HepG2 (cell line): Measurements from ENCODE around the gene RHOT1. TPM values are rescaled to one million over a fixed set of nuclear protein-coding genes. Genes with fewer than 3 reads are reported as not detected.
A peak's percentile ranks its signal among the peaks of the same experiment; 100 is the strongest.

Source experiments
- ATAC-seq: fragments of 200-7000 bp; cut with Tn5 transposase; 3 replicates; pipeline ENCODE4 v1.9.1; 2020; ENCODE audit warnings: mild to moderate bottlenecking, moderate library complexity
- BruUV-seq: library from RNA; stranded (reverse); fragments of 400-500 nt; replicated peaks from 2 replicates; lab custom pipeline; 2021; lab: Mats Ljungman, UMichigan
- CTCF ChIA-PET: fragments of 300-600 bp; formaldehyde crosslinking; extraction: SDS; loops from one replicate; lab custom pipeline; 2021; ENCODE audit warnings: low total read pairs, inconsistent platforms, low intra/inter-chr PET ratio; lab: Yijun Ruan, JAX
- POLR2A ChIA-PET: fragments of 350-600 bp; sonication (Branson Sonifier 250); formaldehyde crosslinking; loops from one replicate; lab custom pipeline; 2020; ENCODE audit warnings: antibody characterized with exemption, inconsistent platforms; lab: Yijun Ruan, JAX
- DNase-seq: peaks from one replicate; pipeline ENCODE4 v3.0.0-alpha.2; 2015; ENCODE audit warnings: low spot score
- FAIRE-seq: peaks from 3 replicates; lab custom pipeline; 2011; peaks lifted over from hg19 to GRCh38; lab: Jason Lieb, UNC
- H2AFZ ChIP-seq: one replicate; pipeline ENCODE4 v1.6.1; 2011; ENCODE audit warnings: low read length, inconsistent platforms
- H3K27ac ChIP-seq: fragments of 300-600 bp; 3 replicates; pipeline ENCODE4 v1.8.0; 2011; ENCODE audit warnings: mixed run types, mild to moderate bottlenecking, mixed read lengths, low read length, inconsistent platforms; ENCODE audit not compliant: insufficient read depth; ENCODE audit errors: extremely low read length
- H3K27me3 ChIP-seq, 2 experiments: fragments of 200-600 bp in 1 of 2; 2 replicates in 1 of 2; 3 replicates in 1 of 2; pipeline versions ENCODE4 v1.6.0 to v1.8.0; 2011; ENCODE audit warnings: low read length in 2 of 2, mild to moderate bottlenecking in 2 of 2, moderate library complexity in 2 of 2, inconsistent platforms in 1 of 2; ENCODE audit not compliant: insufficient read depth in 2 of 2, control insufficient read depth in 1 of 2
- H3K36me3 ChIP-seq, 2 experiments: fragments of 200-600 bp in 1 of 2; replicated peaks in 1 of 2; 2 replicates in 1 of 2; 3 replicates in 1 of 2; pipeline versions ENCODE4 v1.5.1 to v1.8.0; 2011; ENCODE audit warnings: low read length in 2 of 2, inconsistent platforms in 1 of 2; ENCODE audit not compliant: insufficient read depth in 2 of 2, control insufficient read depth in 1 of 2
- H3K4me1 ChIP-seq: 2 replicates; pipeline ENCODE4 v1.5.1; 2012; ENCODE audit warnings: low read length, inconsistent platforms; ENCODE audit not compliant: insufficient read depth
- H3K4me2 ChIP-seq: 2 replicates; pipeline ENCODE4 v1.6.0; 2011; ENCODE audit warnings: low read depth, low read length, inconsistent platforms
- H3K4me3 ChIP-seq, 3 experiments: fragments of 200-600 bp in 1 of 3; sonication (generic), shearing (Covaris generic) in 1 of 3; replicated peaks in 1 of 3; 2 replicates each; pipeline ENCODE4 v1.5.1; 2011 to 2016; ENCODE audit warnings: low read length in 3 of 3, inconsistent platforms in 2 of 3, low read depth in 2 of 3, mild to moderate bottlenecking in 2 of 3, control low read depth in 1 of 3, mixed read lengths in 1 of 3; ENCODE audit not compliant: insufficient read depth in 1 of 3
- H3K79me2 ChIP-seq: one replicate; pipeline ENCODE4 v1.6.1; 2011; ENCODE audit warnings: low read length, inconsistent platforms; ENCODE audit not compliant: insufficient read depth
- H3K9ac ChIP-seq: 2 replicates; pipeline ENCODE4 v1.6.0; 2011; ENCODE audit warnings: mild to moderate bottlenecking, low read depth, low read length, inconsistent platforms; ENCODE audit not compliant: insufficient read depth
- H3K9me3 ChIP-seq: 2 replicates; pipeline ENCODE4 v1.5.1; 2012; ENCODE audit warnings: mild to moderate bottlenecking, low read length
- H4K20me1 ChIP-seq: 2 replicates; pipeline ENCODE4 v1.6.0; 2011; ENCODE audit warnings: inconsistent platforms, mild to moderate bottlenecking, low read length, moderate library complexity; ENCODE audit not compliant: insufficient read depth
- ELF1 ChIP-seq: sonication (generic); formaldehyde crosslinking; IDR thresholded peaks from 2 replicates; pipeline ENCODE4 v1.4.0; 2020; ENCODE audit warnings: missing genetic modification reagents
- ETV6 ChIP-seq: sonication (generic); formaldehyde crosslinking; conservative IDR thresholded peaks from 2 replicates; pipeline ENCODE4 v1.4.0; 2020; ENCODE audit warnings: missing genetic modification reagents
- FOSL1 ChIP-seq: sonication (generic); formaldehyde crosslinking; IDR thresholded peaks from 2 replicates; pipeline ENCODE4 v1.9.0; 2021; ENCODE audit warnings: missing genetic modification reagents, borderline replicate concordance
- FUBP1 ChIP-seq: sonication (generic); formaldehyde crosslinking; IDR thresholded peaks from 2 replicates; pipeline ENCODE4 v1.5.1; 2020; ENCODE audit warnings: missing genetic modification reagents, mild to moderate bottlenecking, borderline replicate concordance
- GATA4 ChIP-seq: sonication (generic); IDR thresholded peaks from 2 replicates; pipeline ENCODE4 v1.6.1; 2016; ENCODE audit warnings: antibody characterized with exemption, low read depth, borderline replicate concordance
- HDAC1 ChIP-seq: sonication (generic); formaldehyde crosslinking; IDR thresholded peaks from 2 replicates; pipeline ENCODE4 v1.5.1; 2020; ENCODE audit warnings: mild to moderate bottlenecking, missing genetic modification reagents
- HES4 ChIP-seq: sonication (generic); formaldehyde crosslinking; IDR thresholded peaks from 2 replicates; pipeline ENCODE4 v1.9.0; 2021; ENCODE audit warnings: mild to moderate bottlenecking, missing genetic modification reagents, borderline replicate concordance
- PLRG1 ChIP-seq: fragments of 450-650 bp; conservative IDR thresholded peaks from 2 replicates; pipeline ENCODE4 v1.6.1; 2016
- ZNF501 ChIP-seq: sonication (generic); formaldehyde crosslinking; IDR thresholded peaks from 2 replicates; pipeline ENCODE4 v1.5.1; 2020; ENCODE audit warnings: mild to moderate bottlenecking, moderate library complexity, missing genetic modification reagents
- ZNF674 ChIP-seq: sonication (generic); formaldehyde crosslinking; IDR thresholded peaks from 2 replicates; pipeline ENCODE4 v1.5.0; 2020; ENCODE audit warnings: low read depth, mild to moderate bottlenecking, missing genetic modification reagents
- WGBS: methylation state at CpG from one replicate; pipeline ENCODE4 v1.1.6; 2017; ENCODE audit warnings: low lambda C conversion rate; 5-methylcytosine and 5-hydroxymethylcytosine counted together
- in situ Hi-C: cut with HindIII; loops from 2 replicates; pipeline ENCODE4 v1.10.0; 2017; ENCODE audit warnings: low pct_unique_long_range_greater_than_20kb; ENCODE audit not compliant: extremely low pct_ligation_motif_present
- intact Hi-C: fragments of 100-400 bp; cut with micrococcal nuclease; formaldehyde crosslinking; loops from one replicate; pipeline ENCODE4 v1.10.0; 2022; ENCODE audit not compliant: unreplicated experiment
- polyA plus RNA-seq, 8 experiments: library from polyadenylated mRNA; depleted of rRNA in 3 of 8; stranded (reverse) in 7 of 8; unstranded in 1 of 8; fragments of >200 nt; fragmentation: Illumina TruSeq in 4 of 8; extraction: Trizol in 4 of 8; gene quantifications; 2 replicates each; pipeline versions ENCODE4 v1.2.1 to v1.2.3, GENCODE V29; 2011 to 2016; ENCODE audit warnings: low read depth in 4 of 8, missing spikeins in 1 of 8, mixed read lengths in 1 of 8; ENCODE audit not compliant: insufficient read depth in 1 of 8
- total RNA-seq, 5 experiments: library from RNA; depleted of rRNA; stranded (reverse); fragments of >200 nt; fragmentation: Illumina TruSeq; extraction: Trizol; gene quantifications; 2 replicates each; pipeline ENCODE4 v1.2.3, GENCODE V29; 2016; ENCODE audit warnings: low read depth in 1 of 5
- TF ChIP-seq, protein P1 (sequence below): conservative IDR thresholded peaks from 2 replicates; pipeline ENCODE4 v1.6.1; 2018; ENCODE audit warnings: missing genetic modification reagents
- TF ChIP-seq, protein P2 (sequence below): sonication (generic); formaldehyde crosslinking; IDR thresholded peaks from 2 replicates; pipeline ENCODE4 v1.8.0; 2022; ENCODE audit warnings: low read depth, missing genetic modification reagents

The RHOT1 gene
- total and polyA plus RNA-seq, 2 of the 13 experiments (the other 11 are each of a cell fraction or from before 2014, with no cell fraction given): 25.6 to 41.5 TPM

- CTCF ChIA-PET: no interaction called here
These were observed 125.4 kb downstream of the RHOT1 start for GRCh38 chr17:32267690-32268205.

More at GRCh38 chr17:32267690-32268205, 125.4 kb downstream of the RHOT1 start:
- peak; percentile 54 for ATAC-seq
- in situ Hi-C loops (no loop called here), intact Hi-C loops (loop anchor here (1.0 kb wide), 1 partner anchor 42 kb away; no protein-coding TSS in a partner anchor)
- no peak overlapping the region for H2AFZ ChIP-seq
- no peak overlapping the region for H3K9ac ChIP-seq
- no peak for DNase-seq
- no peaks in the 10 kb centered on the region for H3K79me2 ChIP-seq
- no peaks in the 10 kb centered on the region for H3K9me3 ChIP-seq
- peaks cover 20 to 71% of the 10 kb centered on the region in 2 experiments for H3K27me3 ChIP-seq
- POLR2A ChIA-PET: no interaction called here
- FAIRE-seq: no peak
- no peak overlapping the region for H3K4me3 ChIP-seq
- peaks cover 23% of the 10 kb centered on the region for H3K4me1 ChIP-seq
- BruUV-seq: no TSS peak
- WGBS: 70% methylated on average over 10 of the region's 10 CpGs
- no peak overlapping the region for H3K27ac ChIP-seq
- no peaks in the 10 kb centered on the region for H4K20me1 ChIP-seq
- no peak overlapping the region for H3K4me2 ChIP-seq
- TF ChIP-seq ETV6 (CRISPR knock-in tag): no peak
- TF ChIP-seq ZNF501 (CRISPR knock-in tag): no peak
- TF ChIP-seq ELF1: no peak
- no peak for TF ChIP-seq HDAC1
- TF ChIP-seq, protein P1, sequence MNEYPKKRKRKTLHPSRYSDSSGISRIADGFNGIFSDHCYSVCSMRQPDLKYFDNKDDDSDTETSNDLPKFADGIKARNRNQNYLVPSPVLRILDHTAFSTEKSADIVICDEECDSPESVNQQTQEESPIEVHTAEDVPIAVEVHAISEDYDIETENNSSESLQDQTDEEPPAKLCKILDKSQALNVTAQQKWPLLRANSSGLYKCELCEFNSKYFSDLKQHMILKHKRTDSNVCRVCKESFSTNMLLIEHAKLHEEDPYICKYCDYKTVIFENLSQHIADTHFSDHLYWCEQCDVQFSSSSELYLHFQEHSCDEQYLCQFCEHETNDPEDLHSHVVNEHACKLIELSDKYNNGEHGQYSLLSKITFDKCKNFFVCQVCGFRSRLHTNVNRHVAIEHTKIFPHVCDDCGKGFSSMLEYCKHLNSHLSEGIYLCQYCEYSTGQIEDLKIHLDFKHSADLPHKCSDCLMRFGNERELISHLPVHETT (CRISPR knock-in tag): no peak
- no peak for TF ChIP-seq FOSL1 (CRISPR knock-in tag)
- TF ChIP-seq GATA4: no peak
- TF ChIP-seq ZNF674: no peak
- no peak for TF ChIP-seq PLRG1
- no peak for TF ChIP-seq HES4 (CRISPR knock-in tag)
- TF ChIP-seq FUBP1 (CRISPR knock-in tag): no peak
- TF ChIP-seq, protein P2, sequence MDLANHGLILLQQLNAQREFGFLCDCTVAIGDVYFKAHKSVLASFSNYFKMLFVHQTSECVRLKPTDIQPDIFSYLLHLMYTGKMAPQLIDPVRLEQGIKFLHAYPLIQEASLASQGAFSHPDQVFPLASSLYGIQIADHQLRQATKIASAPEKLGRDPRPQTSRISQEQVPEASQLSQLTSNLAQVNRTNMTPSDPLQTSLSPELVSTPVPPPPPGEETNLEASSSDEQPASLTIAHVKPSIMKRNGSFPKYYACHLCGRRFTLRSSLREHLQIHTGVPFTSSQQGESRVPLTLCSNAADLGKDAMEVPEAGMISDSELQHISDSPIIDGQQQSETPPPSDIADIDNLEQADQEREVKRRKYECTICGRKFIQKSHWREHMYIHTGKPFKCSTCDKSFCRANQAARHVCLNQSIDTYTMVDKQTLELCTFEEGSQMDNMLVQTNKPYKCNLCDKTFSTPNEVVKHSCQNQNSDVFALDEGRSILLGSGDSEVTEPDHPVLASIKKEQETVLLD: no peak
- H3K36me3 ChIP-seq: no peaks in the 10 kb centered on the region
